ENCODE data around the gene SMOC1. TPM values are rescaled to one million over a fixed set of nuclear protein-coding genes. Genes with fewer than 3 reads are reported as not detected.

SMOC1 gene
- total RNA-seq, 1 experiment from 2014 or later: 0.68 TPM

GRCh38 chr14:69964841-69965240 lies 85.6 kb downstream of the SMOC1 start:
- Mint-ChIP-seq H3K4me3 (no peak overlapping the region; a peak in 1 of 5 replicates), H3K27me3 (ENCODE audit: low read depth) (peaks cover 3% of the 10 kb centered on the region), H3K27ac (no peak overlapping the region), H3K4me1 (peaks cover 8 to 11% of the 10 kb centered on the region in 2 experiments; a peak in 3 of 4 replicates), H3K36me3 (ENCODE audit: insufficient read depth in 1 of 3, low read depth in 3 of 3) (peaks cover 0 to 2% (median 0%) of the 10 kb centered on the region in 3 experiments; a peak in 1 of 7 replicates), H3K9me3 (no peaks in the 10 kb centered on the region)
- no peak overlapping the region for H2AK5ac ChIP-seq (ENCODE audit: insufficient read length, low read length)
- no peak overlapping the region for H3K14ac ChIP-seq (ENCODE audit: insufficient read depth, low read length)
- H4K8ac ChIP-seq (replicated peaks; ENCODE audit: insufficient read length, low read depth, low read length): no peak overlapping the region
- no peaks in the 10 kb centered on the region for H3K27me3 ChIP-seq (ENCODE audit: insufficient read depth, low read length)
- no peaks in the 10 kb centered on the region for H3K4me1 ChIP-seq (ENCODE audit: insufficient read depth, low read length)
- no peak overlapping the region for H3T11ph ChIP-seq (ENCODE audit: low read length)
- no peak overlapping the region for H2BK12ac ChIP-seq (ENCODE audit: insufficient read length, low read depth, low read length)
- no peaks in the 10 kb centered on the region for H3K79me2 ChIP-seq (ENCODE audit: insufficient read depth, low read length)
- H3K4me2 ChIP-seq (ENCODE audit: insufficient read depth, insufficient read length, low read length): no peak overlapping the region
- H2BK15ac ChIP-seq (ENCODE audit: low read depth, low read length): no peak overlapping the region
- H2BK20ac ChIP-seq (ENCODE audit: low read depth, low read length, poor library complexity, severe bottlenecking): no peak overlapping the region
- TF ChIP-seq CTCF (conservative IDR thresholded peaks at IDR 0.05): no peak
- no peak overlapping the region for H4K91ac ChIP-seq (ENCODE audit: insufficient read length, low read depth, low read length)
- H4K5ac ChIP-seq (ENCODE audit: insufficient read length, low read depth, low read length): no peak overlapping the region
- H3K56ac ChIP-seq (ENCODE audit: insufficient read length, low read depth, low read length): no peak overlapping the region
- no peak overlapping the region for H3K18ac ChIP-seq (ENCODE audit: insufficient read length, low read depth, low read length)
- no peak for DNase-seq
- H3K9me3 ChIP-seq (ENCODE audit: control insufficient read depth, low read depth, low read length): no peaks in the 10 kb centered on the region
- no peaks in the 10 kb centered on the region for H4K20me1 ChIP-seq (ENCODE audit: control insufficient read depth, insufficient read depth, insufficient read length)
- no peak overlapping the region for H3K27ac ChIP-seq (ENCODE audit: insufficient read length, low read depth, low read length)
- H3K79me1 ChIP-seq (ENCODE audit: insufficient read depth, low read depth, low read length, poor library complexity, severe bottlenecking): no peaks in the 10 kb centered on the region
- no peak overlapping the region for H2BK5ac ChIP-seq (ENCODE audit: insufficient read length, low read length)
- no peak overlapping the region for H3K9ac ChIP-seq (ENCODE audit: extremely low read depth, insufficient read length, low read length)
- no peaks in the 10 kb centered on the region for H3K23me2 ChIP-seq (ENCODE audit: insufficient read length, low read depth, low read length, poor library complexity, severe bottlenecking)
- H3K4ac ChIP-seq (ENCODE audit: low read depth, low read length): no peak overlapping the region
- no CpG with 5 or more reads among the region's 4 CpGs for WGBS (ENCODE audit: extremely low coverage, insufficient read length, low lambda C conversion rate)
- H2BK120ac ChIP-seq (ENCODE audit: low read depth, low read length, poor library complexity, severe bottlenecking): no peak overlapping the region
- H2AFZ ChIP-seq (ENCODE audit: low read length): no peak overlapping the region
- H3K23ac ChIP-seq (ENCODE audit: insufficient read length, low read depth, low read length): no peak overlapping the region

Data from H9 (cell line).